ENCODE measurements around the gene BOLA3.
"Not testable (repeated sequence)": the region's sequence is repeated elsewhere in the genome, so short reads cannot be mapped to it uniquely, and the experiment has no call there.

- not testable (repeated sequence) for TF ChIP-seq POLR2A, CTCF (IDR thresholded peaks at IDR 0.05)
These were observed 23.8 kb downstream of the BOLA3 start for GRCh38 chr2:74123955-74124354.
